Activated CD4-positive, alpha-beta T cell treated with anti-CD3 and anti-CD28 coated beads for 36 hours (primary cell): ENCODE measurements around the gene HOXB6. TPM values are rescaled to one million over a fixed set of nuclear protein-coding genes. Genes with fewer than 3 reads are reported as not detected.
A peak's percentile ranks its signal among the peaks of the same experiment; 100 is the strongest.

ENCODE experiments used
- ATAC-seq: fragments of 200-7000 bp; cut with Tn5 transposase; one replicate; pipeline ENCODE4 v1.10.0; 2021; ENCODE audit warnings: mild to moderate bottlenecking, moderate library complexity
- CTCF ChIA-PET: fragments of 350-600 bp; sonication (Branson Sonifier 250); formaldehyde crosslinking; loops from one replicate; lab custom pipeline; 2021; ENCODE audit warnings: antibody characterized with exemption; lab: Charles Lee
- POLR2A ChIA-PET: fragments of 350-600 bp; sonication (Branson Sonifier 250); formaldehyde crosslinking; loops from one replicate; lab custom pipeline; 2021; ENCODE audit warnings: antibody characterized with exemption, inconsistent platforms; lab: Charles Lee
- DNase-seq: peaks from one replicate; pipeline ENCODE4 v3.0.0-alpha.2; 2020
- H3K27ac Mint-ChIP-seq: one replicate; pipeline ENCODE4 v1.8.0; 2021; ENCODE audit warnings: mixed read lengths
- H3K27me3 Mint-ChIP-seq: one replicate; pipeline ENCODE4 v1.8.0; 2021; ENCODE audit warnings: mixed read lengths
- H3K36me3 Mint-ChIP-seq: one replicate; pipeline ENCODE4 v1.8.0; 2021; ENCODE audit warnings: low read depth, mixed read lengths
- H3K4me1 Mint-ChIP-seq: one replicate; pipeline ENCODE4 v1.8.0; 2021; ENCODE audit warnings: mixed read lengths
- H3K4me3 Mint-ChIP-seq: one replicate; pipeline ENCODE4 v1.8.0; 2021; ENCODE audit warnings: mild to moderate bottlenecking, moderate library complexity, mixed read lengths
- H3K9me3 Mint-ChIP-seq: one replicate; pipeline ENCODE4 v1.8.0; 2021; ENCODE audit warnings: low read depth, mixed read lengths
- intact Hi-C, 2 experiments: fragments of 100-400 bp; cut with DNase I in 1 of 2; cut with micrococcal nuclease in 1 of 2; formaldehyde crosslinking; loops; one replicate each; pipeline versions ENCODE4 v1.14.2 to v1.15.1; 2022 to 2024; cut with DNase I, micrococcal nuclease
- microRNA-seq: library from miRNA; unstranded; fragments of <30 nt; microRNA quantifications from one replicate; pipeline ENCODE4 v1.2.0, GENCODE V29; 2021; ENCODE audit warnings: borderline replicate concordance
- total RNA-seq, 2 experiments: library from RNA; stranded (reverse); gene quantifications; one replicate each; pipeline ENCODE4 v1.2.3, GENCODE V29; 2021

HOXB6 gene
- total RNA-seq, 2 experiments from 2014 or later = not detected

DNA sequence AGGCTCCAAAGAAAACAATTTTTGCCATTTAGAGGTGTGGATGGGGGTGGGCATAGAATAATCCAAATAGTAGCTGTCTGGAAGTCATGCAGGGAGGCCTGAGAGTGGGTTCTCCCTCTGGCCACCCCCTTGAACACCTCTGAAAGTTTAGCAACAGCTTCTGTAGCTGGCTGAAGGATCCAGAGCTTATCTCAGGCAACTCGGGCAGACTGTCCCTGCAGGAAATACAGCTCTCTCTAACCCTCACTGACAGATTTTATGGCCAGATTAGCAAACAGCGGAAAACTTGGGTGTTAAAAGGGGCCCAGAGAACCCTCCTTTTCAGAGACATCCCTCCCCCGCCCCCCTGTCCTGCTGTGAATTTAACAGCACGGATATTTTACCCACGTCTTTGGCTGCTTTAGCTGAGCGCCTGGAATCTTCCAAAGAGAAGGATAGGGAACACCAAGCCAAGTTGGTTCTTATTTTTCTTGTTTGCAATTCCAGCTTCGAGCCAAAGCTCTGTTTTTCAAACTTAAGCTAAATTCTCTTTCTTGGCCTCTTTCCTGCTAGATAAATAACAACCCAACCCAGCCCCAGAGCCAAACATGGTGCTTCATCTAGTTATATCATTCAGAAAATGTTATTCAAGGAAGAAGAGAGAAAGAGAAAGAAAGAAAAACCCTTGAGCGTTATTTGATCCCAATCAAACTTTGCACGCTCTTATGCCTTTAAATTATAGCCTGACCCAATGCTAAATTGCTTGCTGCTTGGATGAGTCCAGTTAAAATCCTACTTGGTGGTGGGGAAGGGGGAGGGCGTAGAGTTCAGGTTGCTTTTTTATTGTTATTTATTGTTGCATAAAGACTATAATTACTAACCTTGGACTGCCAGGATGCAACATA lies 57.6 kb downstream of the HOXB6 start:
- DNase-seq (no peak), ATAC-seq (no peak)
- Mint-ChIP-seq H3K4me1 (peaks cover 22% of the 10 kb centered on the region), H3K4me3 (peak overlapping the region; percentile 7), H3K27ac (peak overlapping the region; percentile 39), H3K9me3 (no peaks in the 10 kb centered on the region), H3K36me3 (no peaks in the 10 kb centered on the region), H3K27me3 (peaks cover 27% of the 10 kb centered on the region)
- ChIA-PET CTCF (interaction anchor here (0.8 to 1.6 kb wide), 2 partner anchors 46 to 212 kb away, joined by 4 to 7 read pairs; no protein-coding TSS in a partner anchor), POLR2A (interaction anchor here (0.6 to 0.7 kb wide), 2 partner anchors 24 to 213 kb away, joined by 3 to 4 read pairs; no protein-coding TSS in a partner anchor)
- intact Hi-C loops = no loop called here

DNA sequence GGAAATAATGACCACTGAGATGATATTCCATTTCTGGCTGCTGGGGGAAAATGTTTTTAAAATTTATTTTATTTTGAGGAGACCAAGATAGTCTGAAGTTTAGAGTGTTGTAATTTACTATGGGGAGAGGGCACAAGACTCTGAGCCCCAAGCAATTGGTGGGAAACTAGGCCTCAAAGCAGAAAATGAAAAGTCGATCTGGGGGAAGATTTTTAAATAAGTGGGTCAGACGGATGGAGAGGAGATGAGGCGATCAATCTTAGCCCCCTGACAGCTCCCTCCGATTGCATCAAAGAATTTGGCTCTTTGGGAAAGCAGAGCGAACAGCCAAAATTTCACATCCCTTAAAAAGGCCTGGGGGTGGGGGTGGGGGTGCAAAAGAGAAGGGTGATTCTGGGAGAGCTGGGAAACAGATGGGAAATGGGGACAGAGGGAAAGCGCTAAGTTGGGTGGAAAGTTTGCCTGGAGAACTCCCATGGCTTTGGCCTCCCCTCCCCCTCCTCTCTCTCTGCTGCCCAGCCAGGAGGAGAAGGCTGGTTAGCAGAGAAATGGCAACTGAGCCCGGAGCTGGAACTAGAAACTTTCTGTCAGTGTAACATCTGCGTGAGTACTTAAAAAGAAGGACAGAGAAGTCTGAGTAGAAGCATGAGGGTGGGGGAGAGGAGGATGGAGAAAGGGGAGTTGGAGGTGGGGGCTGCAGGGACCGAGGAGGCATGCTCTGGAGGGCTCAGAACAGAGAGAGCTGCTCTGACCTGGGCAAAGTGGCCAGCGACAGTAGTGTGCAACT lies 58.5 kb downstream of the HOXB6 start:
- no peak overlapping the region for H3K4me3 Mint-ChIP-seq
- ChIA-PET CTCF (interaction anchor here (0.6 to 1.6 kb wide), 4 partner anchors 47 to 510 kb away, joined by 3 to 7 read pairs (median 4); no protein-coding TSS in a partner anchor), POLR2A (interaction anchor here (0.6 kb wide), 2 partner anchors 119 to 213 kb away, joined by 3 to 7 read pairs; no protein-coding TSS in a partner anchor)
- ATAC-seq (no peak), DNase-seq (no peak)
- no peak overlapping the region for H3K27ac Mint-ChIP-seq
- H3K9me3 Mint-ChIP-seq = no peaks in the 10 kb centered on the region
- H3K27me3 Mint-ChIP-seq = peaks cover 32% of the 10 kb centered on the region
- no peaks in the 10 kb centered on the region for H3K36me3 Mint-ChIP-seq
- peaks cover 28% of the 10 kb centered on the region for H3K4me1 Mint-ChIP-seq
- intact Hi-C loops = no loop called here

Small RNA genes lying within 50 kb of the gene (microRNA-seq; reads per million reads assigned to microRNA genes)
- gene MIR196A1 = not detected

Other genes starting within 250 kb of the HOXB6 start
- 100 to 1,000 TPM in 1 of 2 experiments, 10 to 100 TPM in 1; 76.1 to 109 TPM for gene SKAP1, start 174.8 kb downstream of the HOXB6 start, total RNA-seq
- gene HOXB1, start 74.0 kb downstream of the HOXB6 start, total RNA-seq = not detected
- 1 to 10 TPM; 2.8 to 3.3 TPM for gene HOXB2, start 59.9 kb downstream of the HOXB6 start, total RNA-seq
- 1 to 10 TPM in 1 of 2 experiments, under 1 TPM in 1; 0.66 to 1.1 TPM for gene HOXB4, start 26.6 kb downstream of the HOXB6 start, total RNA-seq
- 1 to 10 TPM in 1 of 2 experiments, under 1 TPM in 1; 0.47 to 1.2 TPM for gene HOXB3, start 14.7 kb downstream of the HOXB6 start, total RNA-seq
- not detected for gene HOXB5, start 11.2 kb downstream of the HOXB6 start, total RNA-seq
- under 1 TPM; 0.25 to 0.30 TPM for gene HOXB7, start 6.0 kb upstream of the HOXB6 start, total RNA-seq
- gene HOXB8, start 10.3 kb upstream of the HOXB6 start, total RNA-seq = not detected
- gene HOXB9, start 21.4 kb upstream of the HOXB6 start, total RNA-seq = 1 to 10 TPM; 1.9 to 2.5 TPM
- not detected for gene PRAC1, start 117.5 kb upstream of the HOXB6 start, total RNA-seq
- not detected for gene PRAC2, start 118.2 kb upstream of the HOXB6 start, total RNA-seq
- not detected for gene HOXB13, start 123.8 kb upstream of the HOXB6 start, total RNA-seq
- gene TTLL6, start 212.2 kb upstream of the HOXB6 start, total RNA-seq = not detected
- gene CALCOCO2, start 226.0 kb upstream of the HOXB6 start, total RNA-seq = 100 to 1,000 TPM in 1 of 2 experiments, 10 to 100 TPM in 1; 66.7 to 102 TPM